ENCODE data around the gene TRIM73.
"Not testable (repeated sequence)": the region's sequence is repeated elsewhere in the genome, so short reads cannot be mapped to it uniquely, and the experiment has no call there.

DNA sequence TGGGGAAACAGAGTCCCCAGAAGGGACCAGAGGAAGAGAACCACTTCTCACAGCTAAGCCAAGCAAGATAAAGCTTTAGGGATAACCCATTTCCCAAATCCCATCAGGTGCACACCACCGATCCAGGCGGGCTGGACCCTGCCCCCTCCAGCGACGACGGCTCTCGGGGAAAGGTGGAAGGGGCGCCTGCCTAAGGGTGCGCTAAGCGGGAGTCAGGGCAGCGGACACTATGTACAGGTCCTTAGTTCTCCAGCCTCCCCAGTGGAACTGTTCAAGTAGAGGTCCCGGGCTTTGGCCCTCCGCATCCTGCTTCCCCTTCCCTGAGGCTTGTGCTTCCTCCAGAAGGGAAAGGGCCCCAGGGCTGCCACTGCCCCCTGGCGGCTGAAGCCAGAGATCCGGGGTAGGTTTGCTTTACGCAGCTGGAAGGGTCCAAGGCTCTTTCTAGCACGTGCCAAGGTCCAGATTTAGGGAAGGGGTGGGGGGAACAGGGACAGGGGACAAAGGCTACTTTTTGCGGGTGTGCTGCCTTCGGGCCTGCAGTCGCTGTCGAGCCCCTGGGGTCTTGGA is 22.9 kb downstream of the TRIM73 start:
- TF ChIP-seq, protein P1, sequence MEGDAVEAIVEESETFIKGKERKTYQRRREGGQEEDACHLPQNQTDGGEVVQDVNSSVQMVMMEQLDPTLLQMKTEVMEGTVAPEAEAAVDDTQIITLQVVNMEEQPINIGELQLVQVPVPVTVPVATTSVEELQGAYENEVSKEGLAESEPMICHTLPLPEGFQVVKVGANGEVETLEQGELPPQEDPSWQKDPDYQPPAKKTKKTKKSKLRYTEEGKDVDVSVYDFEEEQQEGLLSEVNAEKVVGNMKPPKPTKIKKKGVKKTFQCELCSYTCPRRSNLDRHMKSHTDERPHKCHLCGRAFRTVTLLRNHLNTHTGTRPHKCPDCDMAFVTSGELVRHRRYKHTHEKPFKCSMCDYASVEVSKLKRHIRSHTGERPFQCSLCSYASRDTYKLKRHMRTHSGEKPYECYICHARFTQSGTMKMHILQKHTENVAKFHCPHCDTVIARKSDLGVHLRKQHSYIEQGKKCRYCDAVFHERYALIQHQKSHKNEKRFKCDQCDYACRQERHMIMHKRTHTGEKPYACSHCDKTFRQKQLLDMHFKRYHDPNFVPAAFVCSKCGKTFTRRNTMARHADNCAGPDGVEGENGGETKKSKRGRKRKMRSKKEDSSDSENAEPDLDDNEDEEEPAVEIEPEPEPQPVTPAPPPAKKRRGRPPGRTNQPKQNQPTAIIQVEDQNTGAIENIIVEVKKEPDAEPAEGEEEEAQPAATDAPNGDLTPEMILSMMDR (IDR thresholded peaks at IDR 0.05; ENCODE audit: low read depth, low read length) = not testable (repeated sequence)
- not testable (repeated sequence) for TF ChIP-seq POLR2A (IDR thresholded peaks at IDR 0.05; ENCODE audit: extremely low read depth, insufficient read length)

Measured in NB4 (cell line).